GM23248 (cell line): ENCODE data around the gene FAM149A. TPM values are rescaled to one million over a fixed set of nuclear protein-coding genes. Genes with fewer than 3 reads are reported as not detected.
A peak's percentile ranks its signal among the peaks of the same experiment; 100 is the strongest.

ENCODE experiments used
- DNase-seq: peaks from one replicate; pipeline ENCODE4 v3.0.0-alpha.2; 2015
- H2AFZ ChIP-seq: fragments of 200-600 bp; sonication (generic); 2 replicates; pipeline ENCODE4 v1.6.1; 2016; ENCODE audit warnings: antibody characterized with exemption
- H3F3A ChIP-seq: fragments of 200-600 bp; sonication (generic); 2 replicates; pipeline ENCODE4 v1.6.1; 2016; ENCODE audit warnings: mild to moderate bottlenecking, antibody characterized with exemption, mixed run types; ENCODE audit not compliant: insufficient read depth
- H3K27ac ChIP-seq: fragments of 200-600 bp; sonication (generic); 2 replicates; pipeline ENCODE4 v1.5.1; 2016; ENCODE audit warnings: mild to moderate bottlenecking
- H3K27me3 ChIP-seq: fragments of 200-600 bp; sonication (generic); replicated peaks from 2 replicates; pipeline ENCODE4 v1.6.1; 2016; ENCODE audit warnings: mild to moderate bottlenecking; ENCODE audit not compliant: insufficient read depth
- H3K36me3 ChIP-seq: fragments of 200-600 bp; sonication (generic); 2 replicates; pipeline ENCODE4 v1.6.1; 2016; ENCODE audit warnings: low read depth, mild to moderate bottlenecking
- H3K4me1 ChIP-seq: fragments of 200-600 bp; sonication (generic); 2 replicates; pipeline ENCODE4 v1.6.1; 2016; ENCODE audit warnings: mild to moderate bottlenecking; ENCODE audit not compliant: insufficient read depth
- H3K4me2 ChIP-seq: fragments of 200-600 bp; sonication (generic); one replicate; pipeline ENCODE4 v1.6.1; 2016; ENCODE audit warnings: mild to moderate bottlenecking; ENCODE audit not compliant: unreplicated experiment
- H3K4me3 ChIP-seq: fragments of 200-600 bp; sonication (generic); 2 replicates; pipeline ENCODE4 v1.5.1; 2016; ENCODE audit warnings: mild to moderate bottlenecking
- H3K79me2 ChIP-seq: fragments of 200-600 bp; sonication (generic); 2 replicates; pipeline ENCODE4 v1.6.1; 2016; ENCODE audit warnings: mild to moderate bottlenecking; ENCODE audit not compliant: insufficient read depth
- H3K9ac ChIP-seq: fragments of 200-600 bp; sonication (generic); 2 replicates; pipeline ENCODE4 v1.6.1; 2016; ENCODE audit warnings: mild to moderate bottlenecking
- H3K9me2 ChIP-seq: fragments of 200-600 bp; sonication (generic); 2 replicates; pipeline ENCODE4 v1.6.1; 2016; ENCODE audit warnings: mixed run types, mild to moderate bottlenecking, moderate library complexity; ENCODE audit not compliant: insufficient read depth
- H3K9me3 ChIP-seq: fragments of 200-600 bp; sonication (generic); one replicate; pipeline ENCODE4 v1.6.1; 2017; ENCODE audit warnings: low read depth
- H4K20me1 ChIP-seq: fragments of 200-600 bp; sonication (generic); 2 replicates; pipeline ENCODE4 v1.6.0; 2016; ENCODE audit not compliant: insufficient read depth
- EZH2 ChIP-seq: fragments of 200-600 bp; sonication (generic); IDR thresholded peaks from 2 replicates; pipeline ENCODE4 v1.6.1; 2018; ENCODE audit warnings: antibody characterized with exemption, mild to moderate bottlenecking; ENCODE audit not compliant: insufficient read depth, poor library complexity, severe bottlenecking
- EZH2phosphoT487 ChIP-seq: fragments of 200-600 bp; sonication (generic); IDR thresholded peaks from 2 replicates; pipeline ENCODE4 v1.6.1; 2018; ENCODE audit warnings: antibody characterized with exemption, moderate library complexity, mild to moderate bottlenecking, low read depth; ENCODE audit not compliant: insufficient read depth
- WGBS, 2 experiments: methylation state at CpG; one replicate each; pipeline ENCODE4 v1.1.6; 2015 to 2017; ENCODE audit warnings: low lambda C conversion rate in 2 of 2, low coverage in 1 of 2; ENCODE audit errors: missing lambda C conversion rate in 2 of 2; 5-methylcytosine and 5-hydroxymethylcytosine counted together
- in situ Hi-C: fragments of 300-500 bp; cut with MboI; formaldehyde crosslinking; loops from 2 replicates; pipeline ENCODE4 v1.15.0; 2020
- polyA plus RNA-seq: library from polyadenylated mRNA; unstranded; fragments of >200 nt; fragmentation: Nextera tagmentation; extraction: Ambion mirVana; gene quantifications from 2 replicates; pipeline ENCODE4 v1.2.1, GENCODE V29; 2016
- total RNA-seq: library from RNA; depleted of rRNA; stranded (reverse); fragments of >200 nt; shearing (Covaris generic); gene quantifications from 2 replicates; pipeline ENCODE4 v1.2.3, GENCODE V29; 2014

Gene FAM149A
- total and polyA plus RNA-seq, 2 experiments from 2014 or later: 1.2 to 3.4 TPM

- Histone ChIP-seq H3K4me1 (no peaks in the 10 kb centered on the region), H3K36me3 (no peaks in the 10 kb centered on the region), H4K20me1 (no peaks in the 10 kb centered on the region), H3K4me2 (no peak overlapping the region), H3K9ac (no peak overlapping the region), H3K9me2 (no peaks in the 10 kb centered on the region), H3K27ac (no peak overlapping the region), H3F3A (no peaks in the 10 kb centered on the region), H3K27me3 (no peaks in the 10 kb centered on the region; the same call in 1 of the 2 replicates), H3K4me3 (no peak overlapping the region), H3K9me3 (no peaks in the 10 kb centered on the region), H3K79me2 (no peaks in the 10 kb centered on the region), H2AFZ (no peak overlapping the region)
- 51 to 61% methylated on average over 3 of the region's 3 CpGs for WGBS, 2 experiments
- in situ Hi-C loops: no loop called here
- TF ChIP-seq EZH2phosphoT487: no peak
- no peak for TF ChIP-seq EZH2
- DNase-seq: no peak
Observed at GRCh38 chr4:186128842-186129241, 24.3 kb downstream of the FAM149A start.

- no peaks in the 10 kb centered on the region for H3K36me3 ChIP-seq
- no peaks in the 10 kb centered on the region for H3K9me3 ChIP-seq
- no peaks in the 10 kb centered on the region for H3K9me2 ChIP-seq
- no peaks in the 10 kb centered on the region for H3F3A ChIP-seq
- no peak overlapping the region for H3K4me3 ChIP-seq
- no peaks in the 10 kb centered on the region for H4K20me1 ChIP-seq
- no peak for DNase-seq
- no peak overlapping the region for H3K4me2 ChIP-seq
- no peaks in the 10 kb centered on the region for H3K79me2 ChIP-seq
- 30 to 37% methylated on average over 2 of the region's 2 CpGs for WGBS, 2 experiments
- no peaks in the 10 kb centered on the region; the same call in 1 of the 2 replicates for H3K27me3 ChIP-seq
- H3K27ac ChIP-seq: no peak overlapping the region
- TF ChIP-seq EZH2 (no peak), EZH2phosphoT487 (no peak)
- H2AFZ ChIP-seq: no peak overlapping the region
- no peaks in the 10 kb centered on the region for H3K4me1 ChIP-seq
- H3K9ac ChIP-seq: no peak overlapping the region
- in situ Hi-C loops: no loop called here
Observed at GRCh38 chr4:186131935-186132334, 27.4 kb downstream of the FAM149A start.

- Histone ChIP-seq H3K27me3 (no peaks in the 10 kb centered on the region; the same call in 1 of the 2 replicates), H3K9me2 (no peaks in the 10 kb centered on the region), H3K79me2 (no peaks in the 10 kb centered on the region), H3K9ac (no peak overlapping the region), H3K4me1 (no peaks in the 10 kb centered on the region), H3K4me3 (no peak overlapping the region), H3K36me3 (no peaks in the 10 kb centered on the region), H3F3A (no peaks in the 10 kb centered on the region), H4K20me1 (no peaks in the 10 kb centered on the region), H3K4me2 (no peak overlapping the region), H3K9me3 (no peaks in the 10 kb centered on the region), H2AFZ (no peak overlapping the region), H3K27ac (no peak overlapping the region)
- TF ChIP-seq EZH2phosphoT487 (no peak), EZH2 (no peak)
- WGBS, 2 experiments: 39 to 40% methylated on average over 4 of the region's 4 CpGs
- in situ Hi-C loops: no loop called here
- DNase-seq: peak; percentile 14
Observed at GRCh38 chr4:186132577-186133242, 28.2 kb downstream of the FAM149A start.

GRCh38 chr4:186134257-186134656, 29.8 kb downstream of the FAM149A start:
- no peak overlapping the region for H3K9ac ChIP-seq
- H3K79me2 ChIP-seq: no peaks in the 10 kb centered on the region
- no peaks in the 10 kb centered on the region for H4K20me1 ChIP-seq
- H2AFZ ChIP-seq: no peak overlapping the region
- no peaks in the 10 kb centered on the region for H3K36me3 ChIP-seq
- no peaks in the 10 kb centered on the region for H3F3A ChIP-seq
- H3K9me2 ChIP-seq: no peaks in the 10 kb centered on the region
- H3K9me3 ChIP-seq: no peaks in the 10 kb centered on the region
- H3K27me3 ChIP-seq: no peaks in the 10 kb centered on the region; the same call in 1 of the 2 replicates
- no peak overlapping the region for H3K27ac ChIP-seq
- no peaks in the 10 kb centered on the region for H3K4me1 ChIP-seq
- DNase-seq: no peak
- no peak overlapping the region for H3K4me3 ChIP-seq
- in situ Hi-C loops: no loop called here
- no peak for TF ChIP-seq EZH2
- TF ChIP-seq EZH2phosphoT487: no peak
- WGBS, 2 experiments: 86 to 91% methylated on average over 3 of the region's 3 CpGs
- H3K4me2 ChIP-seq: no peak overlapping the region
